Measurements from ENCODE around the gene SCYL3. TPM values are rescaled to one million over a fixed set of nuclear protein-coding genes. Genes with fewer than 3 reads are reported as not detected.

The SCYL3 gene
- total RNA-seq, 1 experiment from 2014 or later, result 7.3 TPM

- DNase-seq (ENCODE audit: low read depth), result no peak
Measured at GRCh38 chr1:169900571-169900970, 6.9 kb upstream of the SCYL3 start.

- DNase-seq (ENCODE audit: low read depth), result no peak
Measured at GRCh38 chr1:169899519-169900217, 6.0 kb upstream of the SCYL3 start.

GRCh38 chr1:169896013-169896412 lies 2.3 kb upstream of the SCYL3 start:
- no peak for DNase-seq (ENCODE audit: low read depth)

- no peak for DNase-seq (ENCODE audit: low read depth)
Measured at GRCh38 chr1:169894424-169895145, 889 bp upstream of the SCYL3 start.

GRCh38 chr1:169892927-169893644 lies 610 bp downstream of the SCYL3 start:
- DNase-seq (ENCODE audit: low read depth), result peak; percentile 35

- DNase-seq (ENCODE audit: low read depth), result no peak
Measured at GRCh38 chr1:169892176-169892926, 1.3 kb downstream of the SCYL3 start.

GRCh38 chr1:169891539-169891885 lies 2.2 kb downstream of the SCYL3 start:
- DNase-seq (ENCODE audit: low read depth), result no peak

- DNase-seq (ENCODE audit: low read depth), result peak; percentile 19
Measured at GRCh38 chr1:169890761-169891538, 2.7 kb downstream of the SCYL3 start.

- DNase-seq (ENCODE audit: low read depth), result no peak
Measured at GRCh38 chr1:169889871-169890270, 3.8 kb downstream of the SCYL3 start.

- no peak for DNase-seq (ENCODE audit: low read depth)
Measured at GRCh38 chr1:169886931-169887330, 6.8 kb downstream of the SCYL3 start.

- DNase-seq (ENCODE audit: low read depth), result no peak
Measured at GRCh38 chr1:169886422-169886821, 7.3 kb downstream of the SCYL3 start.

- DNase-seq (ENCODE audit: low read depth), result no peak
Measured at GRCh38 chr1:169885207-169885606, 8.5 kb downstream of the SCYL3 start.

- no peak for DNase-seq (ENCODE audit: low read depth)
Measured at GRCh38 chr1:169884634-169885033, 9.1 kb downstream of the SCYL3 start.

- no peak for DNase-seq (ENCODE audit: low read depth)
Measured at GRCh38 chr1:169882039-169882511, 11.6 kb downstream of the SCYL3 start.

- DNase-seq (ENCODE audit: low read depth), result no peak
Measured at GRCh38 chr1:169879034-169879840, 14.5 kb downstream of the SCYL3 start.

GRCh38 chr1:169878498-169878897 lies 15.2 kb downstream of the SCYL3 start:
- no peak for DNase-seq (ENCODE audit: low read depth)

- DNase-seq (ENCODE audit: low read depth), result no peak
Measured at GRCh38 chr1:169877800-169878491, 15.8 kb downstream of the SCYL3 start.

GRCh38 chr1:169874229-169874628 lies 19.5 kb downstream of the SCYL3 start:
- DNase-seq (ENCODE audit: low read depth), result no peak

GRCh38 chr1:169873582-169874199 lies 20.0 kb downstream of the SCYL3 start:
- DNase-seq (ENCODE audit: low read depth), result no peak

All from Daoy (cell line).